ENCODE measurements around the gene COX4I1. TPM values are rescaled to one million over a fixed set of nuclear protein-coding genes. Genes with fewer than 3 reads are reported as not detected.

Gene COX4I1
- total RNA-seq, 1 donor from 2014 or later = 332 TPM

GRCh38 chr16:85754413-85754812 is 45.1 kb upstream of the COX4I1 start:
- H3K4me3 ChIP-seq (ENCODE audit: low read length in 3 of 3) = no peak overlapping the region
- H3K9ac ChIP-seq (ENCODE audit: low read depth in 1 of 3, low read length in 3 of 3) = no peak overlapping the region
- no peak overlapping the region for H3K27ac ChIP-seq (ENCODE audit: low read depth, low read length)
- no peaks in the 10 kb centered on the region for H3K36me3 ChIP-seq (ENCODE audit: control insufficient read depth in 3 of 3, insufficient read depth in 3 of 3, low read length in 3 of 3)
- no peaks in the 10 kb centered on the region for H3K9me3 ChIP-seq (ENCODE audit: control insufficient read depth in 3 of 3, low read length in 3 of 3)
- H3K4me1 ChIP-seq (ENCODE audit: control insufficient read depth in 3 of 3, insufficient read depth in 3 of 3, low read length in 3 of 3) = peaks cover 9 to 11% (median 11%) of the 10 kb centered on the region in 3 donors
- H3K27me3 ChIP-seq (ENCODE audit: control insufficient read depth in 3 of 3, insufficient read depth in 3 of 3, low read length in 3 of 3) = peaks cover 15 to 30% (median 18%) of the 10 kb centered on the region in 3 donors

- Histone ChIP-seq H3K9ac (ENCODE audit: low read depth in 1 of 3, low read length in 3 of 3) (no peak overlapping the region), H3K9me3 (ENCODE audit: control insufficient read depth in 3 of 3, low read length in 3 of 3) (no peaks in the 10 kb centered on the region), H3K36me3 (ENCODE audit: control insufficient read depth in 3 of 3, insufficient read depth in 3 of 3, low read length in 3 of 3) (no peaks in the 10 kb centered on the region), H3K4me3 (ENCODE audit: low read length in 3 of 3) (no peak overlapping the region), H3K27ac (ENCODE audit: low read depth, low read length) (no peak overlapping the region), H3K27me3 (ENCODE audit: control insufficient read depth in 3 of 3, insufficient read depth in 3 of 3, low read length in 3 of 3) (peaks cover 9 to 30% (median 15%) of the 10 kb centered on the region in 3 donors), H3K4me1 (ENCODE audit: control insufficient read depth in 3 of 3, insufficient read depth in 3 of 3, low read length in 3 of 3) (peaks cover 0 to 2% (median 0%) of the 10 kb centered on the region in 3 donors)
Observed at GRCh38 chr16:85755929-85756768, 43.3 kb upstream of the COX4I1 start.

GRCh38 chr16:85757341-85757822 is 42.1 kb upstream of the COX4I1 start:
- Histone ChIP-seq H3K4me1 (ENCODE audit: control insufficient read depth in 3 of 3, insufficient read depth in 3 of 3, low read length in 3 of 3) (no peaks in the 10 kb centered on the region), H3K9ac (ENCODE audit: low read depth in 1 of 3, low read length in 3 of 3) (no peak overlapping the region), H3K36me3 (ENCODE audit: control insufficient read depth in 3 of 3, insufficient read depth in 3 of 3, low read length in 3 of 3) (no peaks in the 10 kb centered on the region), H3K4me3 (ENCODE audit: low read length in 3 of 3) (no peak overlapping the region), H3K27me3 (ENCODE audit: control insufficient read depth in 3 of 3, insufficient read depth in 3 of 3, low read length in 3 of 3) (peaks cover 5 to 30% (median 16%) of the 10 kb centered on the region in 3 donors), H3K27ac (ENCODE audit: low read depth, low read length) (no peak overlapping the region), H3K9me3 (ENCODE audit: control insufficient read depth in 3 of 3, low read length in 3 of 3) (no peaks in the 10 kb centered on the region)

DNA sequence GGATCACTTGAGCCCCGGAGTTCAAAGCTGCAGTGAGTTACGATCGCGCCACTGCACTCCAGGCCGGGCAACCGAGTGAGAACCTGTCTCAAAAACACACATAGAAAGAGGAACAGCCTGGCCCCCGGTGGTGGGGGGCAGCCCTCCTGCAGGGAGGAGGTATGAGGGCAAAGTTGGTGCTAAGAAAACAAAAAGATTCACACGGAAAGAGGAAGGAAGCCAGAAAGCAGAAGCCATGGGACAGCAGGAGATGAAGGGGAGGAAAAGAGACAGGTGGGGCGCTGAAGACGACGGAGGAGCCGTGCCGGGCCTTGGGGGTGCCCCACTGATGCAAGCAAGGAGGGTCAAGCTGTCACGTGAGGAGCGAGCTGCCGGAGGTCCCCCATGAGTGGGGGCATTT is 40.4 kb upstream of the COX4I1 start:
- Histone ChIP-seq H3K27me3 (ENCODE audit: control insufficient read depth in 3 of 3, insufficient read depth in 3 of 3, low read length in 3 of 3) (peaks cover 7 to 36% (median 22%) of the 10 kb centered on the region in 3 donors), H3K27ac (ENCODE audit: low read depth, low read length) (no peak overlapping the region)

GRCh38 chr16:85759631-85760419 is 39.7 kb upstream of the COX4I1 start:
- H3K9ac ChIP-seq (ENCODE audit: low read depth in 1 of 3, low read length in 3 of 3) = no peak overlapping the region
- peaks cover 11 to 36% (median 27%) of the 10 kb centered on the region in 3 donors for H3K27me3 ChIP-seq (ENCODE audit: control insufficient read depth in 3 of 3, insufficient read depth in 3 of 3, low read length in 3 of 3)
- no peaks in the 10 kb centered on the region for H3K4me1 ChIP-seq (ENCODE audit: control insufficient read depth in 3 of 3, insufficient read depth in 3 of 3, low read length in 3 of 3)
- H3K27ac ChIP-seq (ENCODE audit: low read depth, low read length) = no peak overlapping the region
- no peaks in the 10 kb centered on the region for H3K36me3 ChIP-seq (ENCODE audit: control insufficient read depth in 3 of 3, insufficient read depth in 3 of 3, low read length in 3 of 3)
- no peak overlapping the region for H3K4me3 ChIP-seq (ENCODE audit: low read length in 3 of 3)
- H3K9me3 ChIP-seq (ENCODE audit: control insufficient read depth in 3 of 3, low read length in 3 of 3) = no peaks in the 10 kb centered on the region

More for the DNA sequence above, 40.4 kb upstream of the COX4I1 start:
- Histone ChIP-seq H3K36me3 (ENCODE audit: control insufficient read depth in 3 of 3, insufficient read depth in 3 of 3, low read length in 3 of 3) (no peaks in the 10 kb centered on the region), H3K4me1 (ENCODE audit: control insufficient read depth in 3 of 3, insufficient read depth in 3 of 3, low read length in 3 of 3) (no peaks in the 10 kb centered on the region), H3K9ac (ENCODE audit: low read depth in 1 of 3, low read length in 3 of 3) (no peak overlapping the region), H3K4me3 (ENCODE audit: low read length in 3 of 3) (no peak overlapping the region), H3K9me3 (ENCODE audit: control insufficient read depth in 3 of 3, low read length in 3 of 3) (no peaks in the 10 kb centered on the region)

- Histone ChIP-seq H3K9ac (ENCODE audit: low read depth in 1 of 3, low read length in 3 of 3) (no peak overlapping the region), H3K9me3 (ENCODE audit: control insufficient read depth in 3 of 3, low read length in 3 of 3) (no peaks in the 10 kb centered on the region), H3K36me3 (ENCODE audit: control insufficient read depth in 3 of 3, insufficient read depth in 3 of 3, low read length in 3 of 3) (no peaks in the 10 kb centered on the region), H3K27ac (ENCODE audit: low read depth, low read length) (no peak overlapping the region), H3K4me1 (ENCODE audit: control insufficient read depth in 3 of 3, insufficient read depth in 3 of 3, low read length in 3 of 3) (no peaks in the 10 kb centered on the region), H3K27me3 (ENCODE audit: control insufficient read depth in 3 of 3, insufficient read depth in 3 of 3, low read length in 3 of 3) (peaks cover 16 to 37% (median 35%) of the 10 kb centered on the region in 3 donors), H3K4me3 (ENCODE audit: low read length in 3 of 3) (no peak overlapping the region)
Observed at GRCh38 chr16:85761861-85762260, 37.6 kb upstream of the COX4I1 start.

DNA sequence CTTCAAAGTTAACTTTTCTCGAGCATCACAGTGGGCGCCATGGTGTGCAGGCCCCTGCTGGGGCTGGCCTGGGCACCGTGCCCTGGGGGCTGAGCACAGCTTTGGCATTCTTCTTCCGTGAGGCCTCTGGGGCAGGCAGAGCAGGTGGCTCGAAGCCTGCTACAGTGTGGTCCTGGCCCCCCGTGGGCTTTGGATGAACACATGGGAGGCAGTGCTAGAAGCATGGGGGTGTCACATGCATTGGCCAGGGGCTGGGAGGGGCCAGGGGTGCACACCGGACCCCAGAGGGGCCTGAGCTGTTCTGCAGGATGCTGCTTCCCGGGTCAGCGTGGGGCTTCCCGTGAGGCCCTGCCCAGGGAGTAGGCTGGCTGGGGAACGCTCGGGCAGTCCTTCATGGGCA is 36.5 kb upstream of the COX4I1 start:
- no peaks in the 10 kb centered on the region for H3K36me3 ChIP-seq (ENCODE audit: control insufficient read depth in 3 of 3, insufficient read depth in 3 of 3, low read length in 3 of 3)
- no peak overlapping the region for H3K27ac ChIP-seq (ENCODE audit: low read depth, low read length)
- no peak overlapping the region for H3K9ac ChIP-seq (ENCODE audit: low read depth in 1 of 3, low read length in 3 of 3)
- no peaks in the 10 kb centered on the region for H3K9me3 ChIP-seq (ENCODE audit: control insufficient read depth in 3 of 3, low read length in 3 of 3)
- peaks cover 16 to 40% (median 40%) of the 10 kb centered on the region in 3 donors for H3K27me3 ChIP-seq (ENCODE audit: control insufficient read depth in 3 of 3, insufficient read depth in 3 of 3, low read length in 3 of 3)
- no peaks in the 10 kb centered on the region for H3K4me1 ChIP-seq (ENCODE audit: control insufficient read depth in 3 of 3, insufficient read depth in 3 of 3, low read length in 3 of 3)
- no peak overlapping the region for H3K4me3 ChIP-seq (ENCODE audit: low read length in 3 of 3)

- Histone ChIP-seq H3K9ac (ENCODE audit: low read depth in 1 of 3, low read length in 3 of 3) (no peak overlapping the region), H3K36me3 (ENCODE audit: control insufficient read depth in 3 of 3, insufficient read depth in 3 of 3, low read length in 3 of 3) (no peaks in the 10 kb centered on the region), H3K27me3 (ENCODE audit: control insufficient read depth in 3 of 3, insufficient read depth in 3 of 3, low read length in 3 of 3) (peaks cover 16 to 40% (median 40%) of the 10 kb centered on the region in 3 donors), H3K27ac (ENCODE audit: low read depth, low read length) (no peak overlapping the region), H3K4me1 (ENCODE audit: control insufficient read depth in 3 of 3, insufficient read depth in 3 of 3, low read length in 3 of 3) (no peaks in the 10 kb centered on the region), H3K9me3 (ENCODE audit: control insufficient read depth in 3 of 3, low read length in 3 of 3) (no peaks in the 10 kb centered on the region), H3K4me3 (ENCODE audit: low read length in 3 of 3) (no peak overlapping the region)
Observed at GRCh38 chr16:85763616-85764015, 35.9 kb upstream of the COX4I1 start.

DNA sequence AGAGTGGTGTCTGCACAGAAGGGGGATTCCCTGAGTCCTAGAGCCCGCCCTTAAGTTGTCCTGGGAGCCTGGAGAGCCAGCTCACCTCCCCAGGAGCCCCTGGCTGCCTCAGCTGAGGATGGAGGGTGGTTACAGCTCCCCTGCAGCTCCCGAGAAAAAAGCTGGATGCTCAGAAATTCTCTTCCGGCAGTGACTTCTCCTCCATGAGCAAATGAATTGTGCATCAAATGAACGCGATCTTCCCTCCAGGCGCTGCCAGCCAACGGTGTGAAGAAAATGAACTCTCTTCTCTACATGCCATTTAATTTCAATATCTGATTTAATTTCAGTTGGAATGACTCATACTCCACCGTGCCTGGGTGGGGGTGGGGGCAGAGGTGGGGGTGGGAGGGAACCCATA is 34.3 kb upstream of the COX4I1 start:
- H3K27ac ChIP-seq (ENCODE audit: low read depth, low read length) = no peak overlapping the region
- peaks cover 16 to 32% (median 29%) of the 10 kb centered on the region in 3 donors for H3K27me3 ChIP-seq (ENCODE audit: control insufficient read depth in 3 of 3, insufficient read depth in 3 of 3, low read length in 3 of 3)
- H3K36me3 ChIP-seq (ENCODE audit: control insufficient read depth in 3 of 3, insufficient read depth in 3 of 3, low read length in 3 of 3) = no peaks in the 10 kb centered on the region
- H3K4me1 ChIP-seq (ENCODE audit: control insufficient read depth in 3 of 3, insufficient read depth in 3 of 3, low read length in 3 of 3) = no peaks in the 10 kb centered on the region
- no peak overlapping the region for H3K9ac ChIP-seq (ENCODE audit: low read depth in 1 of 3, low read length in 3 of 3)
- H3K9me3 ChIP-seq (ENCODE audit: control insufficient read depth in 3 of 3, low read length in 3 of 3) = no peaks in the 10 kb centered on the region
- no peak overlapping the region for H3K4me3 ChIP-seq (ENCODE audit: low read length in 3 of 3)

DNA sequence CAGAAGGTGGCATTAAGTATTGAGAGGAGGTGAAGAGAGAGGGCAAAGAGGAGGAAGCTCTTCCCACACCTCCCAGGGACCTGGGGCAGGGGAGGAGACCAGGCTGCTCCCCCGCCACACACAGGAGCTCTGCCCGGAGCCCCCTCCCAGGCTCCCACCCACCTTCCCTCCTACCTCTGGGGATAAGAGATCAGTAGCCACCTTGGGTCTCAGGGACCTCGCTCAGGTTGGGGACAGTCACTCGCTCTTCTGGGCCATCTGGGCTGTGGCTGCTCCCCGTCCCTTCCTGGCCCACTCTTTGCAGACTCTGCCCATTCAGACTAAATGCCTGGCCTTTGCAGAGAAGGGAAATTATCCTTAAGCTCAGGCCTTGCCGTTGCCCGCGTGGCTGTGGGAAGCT is 33.7 kb upstream of the COX4I1 start:
- Histone ChIP-seq H3K36me3 (ENCODE audit: control insufficient read depth in 3 of 3, insufficient read depth in 3 of 3, low read length in 3 of 3) (no peaks in the 10 kb centered on the region), H3K4me3 (ENCODE audit: low read length in 3 of 3) (no peak overlapping the region), H3K27me3 (ENCODE audit: control insufficient read depth in 3 of 3, insufficient read depth in 3 of 3, low read length in 3 of 3) (peaks cover 16 to 30% (median 26%) of the 10 kb centered on the region in 3 donors), H3K9ac (ENCODE audit: low read depth in 1 of 3, low read length in 3 of 3) (no peak overlapping the region), H3K4me1 (ENCODE audit: control insufficient read depth in 3 of 3, insufficient read depth in 3 of 3, low read length in 3 of 3) (no peaks in the 10 kb centered on the region), H3K27ac (ENCODE audit: low read depth, low read length) (no peak overlapping the region), H3K9me3 (ENCODE audit: control insufficient read depth in 3 of 3, low read length in 3 of 3) (no peaks in the 10 kb centered on the region)

Data from skeletal muscle tissue (tissue), 4 donors.